AML-193 (cell line): ENCODE measurements around the gene USP22.

Experiments
- DNase-seq, 2 experiments: peaks; one replicate each; lab custom pipeline; 2025; lab: John Stamatoyannopoulos, UW

Gene USP22

DNA sequence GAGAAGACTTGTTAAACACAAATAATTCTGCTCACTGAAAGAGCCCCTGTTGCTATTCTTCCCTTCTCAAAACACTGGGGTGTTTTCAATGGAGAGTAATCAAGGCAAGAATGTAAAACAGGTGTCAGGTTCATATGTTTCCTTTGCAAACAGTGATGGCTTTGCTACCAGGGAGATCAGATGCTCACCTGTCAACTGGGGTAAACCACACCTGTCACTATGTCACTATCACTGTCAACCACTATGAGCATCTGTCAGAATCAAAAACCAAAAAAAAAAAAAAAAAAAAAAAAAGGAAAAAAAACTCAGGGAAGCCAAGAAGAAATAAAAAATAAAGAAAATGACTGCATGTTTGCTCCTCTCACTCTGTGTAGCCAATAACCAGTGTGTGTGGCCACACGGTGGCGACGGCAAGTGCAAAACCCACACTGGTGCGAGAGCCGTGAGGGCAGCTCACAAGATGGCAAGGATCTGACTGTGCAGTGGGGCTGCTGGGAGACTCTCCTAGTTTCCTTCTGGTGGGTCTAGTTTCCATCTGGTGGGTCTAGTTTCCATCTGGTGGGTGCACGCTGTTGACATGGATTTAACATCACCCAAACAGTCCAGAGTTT is 22.7 kb downstream of the USP22 start:
- peak; percentile 34 to 37 for DNase-seq

DNA sequence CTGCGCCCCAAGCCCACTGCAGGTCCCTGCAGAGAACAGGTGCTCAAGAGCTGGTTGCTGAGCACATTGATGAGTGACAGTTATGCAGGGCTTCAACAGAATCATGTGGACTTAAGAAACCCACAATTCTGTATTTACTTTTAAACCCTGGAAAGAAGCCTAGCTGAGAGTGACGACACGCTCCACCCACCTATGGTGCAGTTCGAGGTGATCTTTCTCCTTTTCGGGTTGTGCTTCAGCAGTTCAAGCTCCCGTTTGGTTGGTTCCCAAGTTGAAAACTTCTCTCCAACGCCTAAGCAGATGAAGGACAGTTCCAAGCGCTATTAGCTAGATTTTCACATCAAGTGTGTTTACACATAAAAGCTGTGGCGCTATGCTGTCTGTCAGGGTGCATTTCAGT is 23.9 kb downstream of the USP22 start:
- no peak for DNase-seq

DNA sequence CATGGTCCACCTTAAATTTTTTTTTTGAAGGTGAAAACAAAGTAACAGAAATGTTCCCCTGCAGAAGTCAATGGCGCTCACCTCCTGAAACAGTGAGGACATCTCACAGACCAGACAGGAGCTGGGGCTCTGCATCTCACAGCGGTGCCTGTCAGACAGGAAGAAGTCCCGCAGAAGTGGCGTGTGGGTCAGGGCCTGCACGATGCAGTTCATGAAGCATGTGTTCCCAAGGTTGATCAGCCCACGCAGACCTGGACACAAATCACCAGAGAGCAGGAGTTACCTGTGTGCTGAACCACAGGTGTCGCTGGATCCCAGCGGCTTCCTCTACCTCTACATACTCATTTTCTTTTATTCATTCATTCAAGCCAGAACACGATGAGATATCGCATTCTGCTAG is 24.9 kb downstream of the USP22 start:
- DNase-seq, result no peak

DNA sequence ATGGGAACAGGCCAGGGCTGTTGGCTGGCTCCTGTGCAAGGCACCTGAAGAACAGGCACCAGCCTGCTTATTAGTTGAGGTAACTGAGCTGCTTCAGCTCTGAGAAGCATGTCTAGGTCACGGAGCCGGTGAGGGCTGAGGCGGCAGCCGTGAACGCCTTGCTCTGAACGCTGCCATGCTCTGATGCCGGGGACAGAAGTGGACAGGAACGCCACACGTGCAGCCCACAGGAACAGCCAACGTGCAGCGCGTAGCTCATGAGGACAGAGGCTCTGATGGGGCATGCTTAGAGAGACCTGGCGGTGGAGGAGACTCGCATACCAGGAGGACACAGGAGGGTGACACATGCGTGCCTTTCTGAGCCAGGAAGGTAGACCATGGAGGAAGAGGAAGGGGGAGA is 25.6 kb downstream of the USP22 start:
- no peak for DNase-seq

DNA sequence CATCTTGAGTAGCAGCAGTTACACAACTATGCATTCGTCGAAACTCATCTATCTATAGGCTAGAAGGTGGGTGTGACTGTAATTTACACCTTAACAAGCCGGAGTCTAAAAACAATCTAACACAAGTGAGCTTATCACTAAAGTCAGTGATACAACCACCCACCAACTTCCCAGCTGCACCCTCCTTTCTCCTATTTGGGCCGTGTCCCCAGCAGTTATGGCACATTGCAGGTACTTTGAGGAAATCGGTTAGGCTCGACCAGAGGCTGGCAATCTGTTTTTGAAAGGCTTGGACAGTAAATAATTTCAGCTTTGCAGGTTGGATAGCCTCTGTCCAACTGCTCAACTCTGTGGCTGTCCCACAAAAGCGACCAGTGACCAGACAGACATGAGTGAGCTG is 26.0 kb downstream of the USP22 start:
- no peak for DNase-seq

DNA sequence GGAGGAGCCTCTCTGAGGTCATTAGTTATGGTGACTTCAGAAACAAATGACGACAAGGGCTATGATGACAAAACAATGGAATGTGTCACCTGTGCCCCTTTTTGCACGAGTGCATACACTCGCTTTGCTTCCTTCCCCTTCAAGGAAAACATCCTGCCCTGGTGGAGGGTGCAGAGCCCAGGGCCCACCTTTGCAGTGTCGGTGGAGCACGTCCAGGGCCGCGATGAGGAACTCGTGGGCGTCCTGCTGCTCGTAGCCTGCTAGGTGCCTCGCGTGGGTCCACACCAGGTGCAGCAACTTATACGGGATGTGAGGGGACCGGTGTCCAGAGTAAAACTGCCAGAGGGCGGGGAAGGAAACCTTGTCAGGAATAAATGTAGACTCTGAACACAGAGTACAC is 27.2 kb downstream of the USP22 start:
- DNase-seq, result no peak

DNA sequence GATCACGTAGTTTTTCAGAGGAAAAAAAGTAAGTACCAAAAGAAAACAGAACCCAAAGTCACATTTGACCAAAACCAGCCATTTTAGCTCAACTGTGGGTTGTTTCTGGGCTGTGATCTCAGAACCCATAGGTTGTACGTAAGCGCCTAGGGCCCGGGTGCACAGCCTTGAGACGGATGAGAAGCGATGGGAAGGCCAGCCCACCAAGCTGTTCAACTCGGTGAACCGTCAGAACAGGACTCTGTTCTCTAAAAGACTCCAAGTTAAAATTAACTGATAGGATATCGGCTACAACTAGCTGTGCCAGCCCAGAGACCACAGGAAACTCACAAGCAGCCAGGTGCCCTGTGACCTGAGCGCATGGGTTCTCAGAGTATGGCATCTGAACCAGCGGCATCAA is 28.3 kb downstream of the USP22 start:
- DNase-seq, result no peak

DNA sequence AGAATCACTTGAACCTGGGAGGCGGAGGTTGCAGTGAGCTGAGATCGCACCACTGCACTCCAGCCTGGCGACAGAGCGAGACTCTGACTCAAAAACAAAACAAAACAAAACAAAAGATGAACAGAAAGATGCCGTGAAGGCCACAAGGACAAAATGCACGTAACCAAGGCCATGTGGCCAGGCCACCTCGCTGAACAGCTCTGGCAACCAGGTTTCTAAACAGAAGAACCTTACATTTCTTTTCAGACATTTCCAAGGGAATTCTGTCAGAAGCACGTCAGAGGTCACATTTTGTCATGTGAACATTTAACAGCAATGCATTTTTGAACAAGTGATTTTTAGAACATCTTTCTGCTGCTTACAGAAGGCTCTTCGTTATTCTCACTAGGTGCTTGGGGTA is 28.8 kb downstream of the USP22 start:
- no peak for DNase-seq

DNA sequence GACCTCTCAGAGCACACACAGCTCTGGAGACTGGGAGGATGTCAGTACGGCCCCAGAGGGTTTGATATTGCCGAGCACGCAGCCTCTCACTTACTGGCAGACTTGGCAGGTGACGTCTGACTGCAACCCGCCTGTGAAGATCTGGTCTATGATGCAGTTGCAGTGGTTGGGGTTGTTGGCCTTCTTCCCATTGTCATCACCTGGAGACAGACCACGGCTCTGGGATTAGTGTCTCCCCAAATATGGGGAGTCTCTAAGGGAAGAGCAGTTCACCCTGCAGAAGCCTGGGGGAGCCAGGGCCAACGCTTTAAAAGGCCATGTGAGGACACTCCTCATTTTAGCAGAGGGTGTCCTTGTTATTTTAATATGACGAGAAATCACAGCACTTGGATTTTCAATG is 30.1 kb downstream of the USP22 start:
- no peak for DNase-seq

DNA sequence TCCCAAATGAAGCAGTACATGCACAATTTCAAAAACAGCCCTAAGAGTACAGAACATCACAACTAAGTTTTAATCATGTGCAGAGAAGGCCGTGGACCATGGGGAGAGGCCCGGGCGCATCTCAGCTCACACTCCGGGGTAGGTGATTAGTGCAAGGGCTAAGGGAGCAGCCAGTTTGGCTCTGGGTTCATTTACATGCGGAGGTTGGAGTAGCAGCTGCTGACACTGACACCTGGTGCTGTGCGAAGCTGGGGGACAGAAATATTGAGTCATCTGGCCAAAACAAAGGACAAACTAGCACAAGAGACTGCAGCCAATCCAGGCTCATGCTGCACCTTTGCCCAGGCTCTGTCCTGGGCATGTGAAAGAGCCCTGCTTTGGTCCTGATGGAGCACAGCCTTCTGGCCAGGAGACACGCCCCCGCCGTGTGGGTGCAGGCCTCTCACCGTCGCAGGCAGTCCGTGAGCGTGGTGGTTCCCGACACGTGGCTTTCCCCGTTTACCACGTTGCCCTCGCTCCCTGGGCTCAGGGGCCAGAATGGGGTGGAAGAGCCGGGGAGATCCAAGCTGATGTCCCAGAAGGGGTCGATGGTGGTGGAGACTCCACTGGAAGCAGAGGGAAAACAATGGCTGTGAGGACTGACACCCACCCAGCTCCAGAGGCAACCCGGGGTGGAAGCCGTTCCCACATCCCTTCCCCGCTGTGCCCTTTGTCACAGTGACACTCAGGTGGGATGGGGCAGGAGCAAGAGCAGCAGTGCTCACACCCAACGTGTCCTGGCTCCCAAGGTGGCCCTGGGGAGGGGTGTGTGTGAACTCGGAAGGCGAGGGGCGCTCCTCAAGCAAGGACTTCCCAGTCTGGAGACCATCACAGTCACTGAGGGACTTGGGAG is 31.9 kb downstream of the USP22 start:
- no peak for DNase-seq

DNA sequence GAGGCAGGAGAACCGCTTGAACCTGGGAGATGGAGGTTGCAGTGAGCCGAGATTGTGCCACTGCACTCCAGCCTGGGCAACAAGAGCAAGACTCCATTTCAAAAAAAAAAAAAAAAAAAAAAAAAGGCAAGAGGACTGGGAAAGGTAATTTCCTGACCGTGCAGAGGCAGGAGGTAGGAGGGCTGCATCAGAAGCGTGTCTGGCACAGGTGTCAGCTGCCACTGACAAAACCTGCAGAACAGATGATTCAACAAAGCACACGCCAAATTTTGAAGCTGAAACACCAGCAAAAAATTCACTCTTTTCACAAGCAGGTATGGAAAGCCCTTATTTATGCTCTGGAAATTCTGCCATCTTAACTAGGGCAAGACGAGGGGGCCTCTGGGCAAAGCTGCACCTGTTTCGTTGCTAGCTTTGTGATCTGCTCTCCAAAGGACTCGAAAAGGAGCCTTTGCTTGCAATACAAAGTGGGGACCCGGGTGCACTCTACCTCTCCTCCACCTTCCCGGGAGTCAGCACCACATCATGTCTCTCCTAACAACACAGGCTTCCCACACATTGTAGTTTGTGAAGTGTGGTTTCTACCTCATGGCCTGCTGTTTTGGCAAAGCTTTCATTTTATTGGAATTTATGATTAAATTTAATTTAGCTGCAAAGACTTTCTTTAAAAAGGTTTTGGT is 33.7 kb downstream of the USP22 start:
- DNase-seq, result no peak

DNA sequence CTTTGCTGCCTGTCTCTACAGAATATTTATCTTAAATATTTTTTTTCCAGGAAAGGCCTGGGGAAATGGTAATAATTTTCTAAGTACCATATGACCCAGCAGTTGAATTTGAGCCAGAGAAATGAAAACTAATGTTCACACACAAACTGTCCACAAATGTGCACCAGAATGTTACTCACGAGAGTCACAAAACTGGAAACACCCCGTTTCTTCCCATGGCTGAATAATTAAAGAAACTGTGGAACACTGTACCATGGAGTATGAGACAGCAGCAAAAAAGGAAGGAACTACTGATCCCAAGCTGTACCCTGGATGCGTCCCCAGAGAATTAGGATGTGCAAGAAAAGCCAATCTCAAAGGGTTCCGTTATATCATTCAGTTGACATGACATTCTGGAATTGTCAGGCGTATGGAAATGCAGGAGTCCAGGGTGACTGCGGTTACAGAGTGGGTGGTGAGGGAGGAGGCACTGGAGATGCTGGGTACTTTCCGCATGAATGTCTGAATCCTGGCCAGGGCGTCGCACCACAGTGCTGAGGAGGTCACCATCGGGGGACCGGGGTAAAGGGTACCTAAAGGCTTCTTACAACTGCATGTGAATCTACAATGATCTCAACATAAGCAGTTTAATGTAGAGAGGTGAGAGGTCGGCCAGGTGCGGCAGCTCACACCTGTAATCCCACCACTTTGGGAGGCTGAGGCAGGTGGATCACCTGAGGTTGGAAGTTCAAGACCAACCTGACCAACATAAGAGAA is 34.5 kb downstream of the USP22 start:
- no peak for DNase-seq

DNA sequence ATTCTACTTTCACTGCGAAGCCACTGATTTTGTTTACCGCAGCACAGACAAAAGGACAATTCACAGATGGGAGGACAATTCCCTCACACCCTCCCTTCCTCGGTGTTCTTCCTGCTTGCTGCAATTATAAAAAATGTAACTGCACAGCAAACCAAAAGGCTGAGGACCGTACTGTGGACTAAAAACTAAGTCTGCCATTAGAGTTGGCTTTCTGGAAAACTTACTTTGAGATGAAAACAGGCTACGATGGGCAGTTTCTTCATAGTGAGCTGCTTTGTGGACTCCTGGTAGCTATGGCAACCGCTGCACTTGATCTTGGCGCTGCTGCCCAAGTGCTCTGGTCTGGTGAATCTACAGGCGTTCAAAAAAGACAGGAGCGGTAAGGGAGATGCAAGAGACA is 35.2 kb downstream of the USP22 start:
- DNase-seq, result no peak

DNA sequence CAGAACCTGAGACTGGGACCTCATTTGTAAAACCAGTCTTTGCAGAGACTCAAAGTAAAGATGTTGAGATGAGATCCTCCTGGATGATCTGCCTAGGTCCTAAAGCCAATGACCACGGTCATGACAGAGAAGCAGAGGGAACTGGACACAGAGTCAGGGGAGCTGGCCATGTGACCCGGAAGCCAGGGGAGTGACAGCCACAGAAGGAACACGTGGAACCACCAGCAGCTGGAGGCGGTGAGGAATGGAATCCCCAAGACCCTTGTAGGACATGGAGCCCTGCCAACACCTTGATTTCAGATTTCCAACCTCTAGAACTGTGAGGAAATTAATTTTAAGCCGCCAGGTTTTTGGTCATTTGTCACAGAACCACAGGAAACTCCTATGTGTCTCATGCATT is 37.0 kb downstream of the USP22 start:
- no peak for DNase-seq

DNA sequence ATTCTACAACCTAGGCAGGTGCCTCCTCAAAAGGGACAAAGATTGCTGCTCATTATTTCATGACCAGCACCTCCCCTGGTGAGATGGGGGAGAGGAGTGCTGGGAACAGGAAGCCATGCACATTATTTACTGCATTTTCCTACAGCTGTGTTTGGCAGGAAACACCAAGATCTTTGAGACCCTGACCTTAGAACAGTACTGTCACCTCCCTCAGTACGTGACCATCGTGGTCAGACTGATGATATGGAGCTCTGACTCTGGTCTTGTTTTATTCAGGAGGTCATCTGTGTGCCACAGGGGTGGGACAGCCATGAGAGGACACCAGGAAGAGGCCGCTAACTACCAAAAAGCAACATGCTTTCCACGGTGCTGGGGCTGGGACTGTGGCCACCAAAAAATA is 37.4 kb downstream of the USP22 start:
- DNase-seq, result no peak

DNA sequence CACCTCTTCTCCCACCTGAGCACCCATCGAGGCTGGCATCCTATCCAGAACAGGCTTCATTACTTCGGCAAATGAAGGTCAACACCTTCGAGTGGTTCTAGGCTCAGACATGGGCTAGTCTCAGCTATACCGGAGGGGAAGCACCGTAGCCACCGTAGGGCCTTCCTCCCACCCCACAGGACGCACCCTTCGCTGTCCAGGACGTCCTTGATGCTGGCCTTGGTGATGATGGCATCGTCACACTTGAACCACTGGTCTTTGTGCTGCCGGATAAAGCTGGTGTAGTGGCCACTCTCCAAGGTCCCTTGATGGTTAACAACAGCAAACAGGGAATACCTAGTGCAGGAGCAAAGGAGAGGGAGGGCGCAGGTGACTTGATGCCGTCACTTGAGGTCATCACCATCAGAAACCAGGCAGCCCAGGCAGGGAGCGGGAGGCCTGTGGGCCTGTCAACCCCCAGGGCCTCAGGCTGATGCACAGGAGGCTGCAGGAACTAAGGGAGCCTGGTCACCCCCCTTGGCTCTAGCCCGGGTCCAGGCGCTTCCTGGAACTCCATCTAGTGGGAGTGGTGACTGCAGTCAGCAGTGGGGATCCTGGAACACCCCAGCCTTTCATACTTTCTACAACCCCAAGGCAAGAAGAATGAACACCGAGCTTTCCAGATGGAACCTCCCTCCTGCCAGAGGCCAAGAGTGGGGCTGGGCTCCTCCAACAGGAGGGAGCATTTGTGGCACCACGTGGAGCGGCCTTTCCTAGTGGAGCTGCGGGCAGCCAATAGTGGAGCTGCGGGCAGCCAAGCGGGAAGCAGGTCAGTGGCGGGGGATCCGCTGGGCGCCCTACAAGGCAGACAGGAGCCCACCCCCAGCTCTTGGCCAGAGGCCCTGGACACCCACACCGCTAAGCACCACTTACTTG is 38.5 kb downstream of the USP22 start:
- DNase-seq, result no peak

DNA sequence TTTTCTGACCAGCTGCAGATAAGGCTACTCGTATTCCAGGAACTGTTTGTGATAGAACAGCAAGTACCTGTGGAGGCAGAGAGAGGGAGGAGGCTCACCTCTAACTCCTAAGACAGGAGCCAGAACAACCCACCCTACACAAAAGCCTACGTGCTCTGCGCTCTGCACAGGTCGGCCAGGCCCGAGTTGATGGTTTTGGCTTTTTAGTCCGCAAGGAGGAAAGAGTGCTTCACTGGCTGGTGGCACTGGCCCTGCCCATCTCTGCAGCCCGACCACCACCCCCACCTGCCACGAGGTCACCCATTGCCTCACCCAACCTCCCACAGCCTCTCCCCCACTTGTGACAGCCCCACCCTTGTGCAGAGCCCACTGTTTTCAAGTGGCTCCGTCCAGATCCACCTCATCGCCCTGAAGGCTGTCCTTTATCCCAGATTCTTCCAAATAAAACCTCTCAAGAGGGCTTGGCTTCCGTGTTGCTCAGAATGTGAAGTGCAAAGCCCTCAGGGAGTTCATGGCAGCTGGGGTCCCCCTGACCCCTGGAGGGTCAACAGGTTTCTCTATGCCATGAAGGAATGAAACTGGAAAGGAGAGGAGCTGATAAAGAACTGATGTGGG is 39.7 kb downstream of the USP22 start:
- no peak for DNase-seq

DNA sequence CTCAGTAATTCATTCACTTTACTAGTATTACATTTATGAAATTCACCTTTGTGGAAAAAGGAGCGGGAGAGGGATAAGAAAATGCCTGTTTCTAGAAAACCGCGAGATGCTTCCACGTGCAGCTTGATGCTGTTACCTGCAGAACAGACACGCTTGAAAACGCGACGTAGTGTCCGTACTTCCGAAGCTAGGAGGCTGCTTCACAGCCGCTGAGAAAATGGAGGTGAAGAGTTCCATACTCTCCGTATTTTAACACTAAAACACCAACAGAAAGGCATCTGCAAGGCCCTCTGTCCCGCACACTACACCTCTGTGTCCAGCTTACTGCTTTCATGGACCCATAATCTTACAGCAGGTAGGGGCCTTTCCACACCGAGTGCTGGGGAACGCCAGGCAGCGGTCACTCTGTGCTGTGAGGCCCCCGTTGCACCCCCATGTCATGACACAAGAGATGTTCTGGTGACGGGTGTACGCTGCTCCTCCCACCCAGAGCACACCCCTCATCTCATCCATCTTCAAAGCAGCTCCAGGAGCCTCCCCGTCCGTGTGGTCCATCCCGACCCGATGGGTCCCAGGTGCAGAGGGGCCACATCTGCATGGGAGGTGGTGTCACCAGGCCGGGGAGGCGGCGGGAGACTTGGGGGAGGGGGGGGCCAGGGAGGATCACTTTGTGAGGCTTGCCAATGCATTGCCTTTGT is 40.4 kb downstream of the USP22 start:
- DNase-seq, result no peak

DNA sequence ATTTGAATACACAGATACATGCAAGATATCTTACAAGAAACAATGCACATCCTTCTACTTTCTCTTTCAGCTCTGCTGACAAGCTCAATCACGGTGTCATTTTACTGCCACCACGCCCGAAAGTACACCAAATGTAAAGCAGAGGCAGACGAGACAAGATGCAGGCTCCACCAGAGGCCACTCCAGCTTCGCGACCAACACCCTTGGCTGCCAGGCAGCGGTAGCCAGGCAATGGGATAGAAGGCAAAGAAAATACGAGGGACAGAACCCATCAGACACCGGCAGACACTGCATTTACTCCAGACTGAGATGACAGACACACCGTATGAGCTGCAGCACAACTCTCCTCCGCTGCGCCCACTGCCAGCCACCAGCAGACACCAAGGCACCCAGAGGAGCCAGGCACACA is 41.0 kb downstream of the USP22 start:
- no peak for DNase-seq

DNA sequence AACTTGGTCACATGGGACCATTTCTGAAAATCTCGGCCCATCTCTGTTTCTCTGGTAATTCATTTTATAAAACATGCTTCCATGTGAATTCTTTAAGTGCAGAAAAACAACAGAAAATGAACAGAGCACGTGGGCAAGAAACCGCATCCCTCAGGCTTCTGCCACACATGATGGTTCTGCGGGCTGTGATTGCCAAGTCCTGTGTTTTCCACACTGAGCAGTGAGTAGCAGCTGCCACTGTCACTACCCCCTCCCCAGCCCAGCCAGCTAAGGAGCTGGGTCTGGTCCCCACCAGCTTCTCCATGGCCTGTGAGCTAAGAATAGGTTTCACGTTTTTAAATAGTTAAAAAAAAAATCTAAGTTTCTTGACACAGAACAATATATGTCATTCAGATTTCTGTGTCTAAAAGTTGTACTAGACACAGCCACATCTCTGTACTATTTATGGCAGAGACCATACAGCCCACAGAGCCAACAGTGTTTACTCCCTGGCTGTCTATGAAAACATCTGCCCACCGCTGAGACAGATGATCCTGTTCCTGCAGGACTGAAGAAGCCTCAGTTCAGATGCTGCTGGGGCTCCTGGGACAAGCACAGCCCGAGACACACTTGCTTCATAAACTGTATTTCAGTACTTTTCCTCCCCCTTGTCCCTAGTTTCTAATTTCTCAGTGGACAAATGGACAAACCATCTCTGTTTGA is 41.5 kb downstream of the USP22 start:
- no peak for DNase-seq
